Cerebellar cortex (tissue), 1 donor: ENCODE results near the gene RPIA.
"Not testable (repeated sequence)": the region's sequence is repeated elsewhere in the genome, so short reads cannot be mapped to it uniquely, and the experiment has no call there.

Experiments used
- DNase-seq: peaks from one replicate; pipeline ENCODE4 v3.0.0-alpha.2; 2015; ENCODE audit warnings: low spot score

Gene RPIA

DNA sequence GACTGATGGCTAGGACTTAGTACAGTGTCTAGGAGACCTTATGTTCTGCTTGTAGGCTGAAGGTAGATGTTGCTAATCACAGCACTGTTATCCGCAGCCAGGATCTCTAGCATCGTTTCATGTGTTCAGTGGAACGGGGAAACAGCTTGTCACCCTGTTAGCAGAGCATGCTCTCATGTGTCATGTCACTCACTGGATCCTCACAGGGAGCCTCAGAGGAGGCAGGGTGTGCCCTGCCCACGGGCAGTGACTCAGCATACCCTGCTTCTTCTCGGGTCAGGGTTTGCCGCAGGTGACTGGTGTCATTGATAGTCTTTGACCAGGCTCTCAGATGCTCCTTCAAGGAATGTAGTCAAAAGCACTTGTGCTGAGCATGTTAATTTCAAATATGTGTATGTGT is 44.4 kb downstream of the RPIA start:
- DNase-seq = no peak

DNA sequence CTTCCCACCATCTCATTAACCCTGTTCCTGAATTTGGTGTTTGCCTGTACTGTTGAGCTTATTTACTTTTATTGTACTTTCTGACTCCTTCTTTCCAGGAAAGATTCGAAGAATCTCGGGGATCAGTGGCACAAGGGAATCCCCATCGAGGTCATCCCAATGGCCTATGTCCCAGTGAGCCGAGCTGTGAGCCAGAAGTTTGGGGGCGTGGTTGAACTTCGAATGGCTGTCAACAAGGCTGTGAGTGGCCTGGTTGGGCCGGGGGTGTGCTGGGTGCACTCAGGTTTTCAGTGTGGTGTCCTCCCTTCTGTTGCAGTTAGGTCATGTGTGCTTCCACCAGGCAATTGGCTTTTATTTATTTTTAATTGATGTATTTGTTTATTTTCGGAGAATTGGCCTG is 45.0 kb downstream of the RPIA start:
- no peak for DNase-seq

DNA sequence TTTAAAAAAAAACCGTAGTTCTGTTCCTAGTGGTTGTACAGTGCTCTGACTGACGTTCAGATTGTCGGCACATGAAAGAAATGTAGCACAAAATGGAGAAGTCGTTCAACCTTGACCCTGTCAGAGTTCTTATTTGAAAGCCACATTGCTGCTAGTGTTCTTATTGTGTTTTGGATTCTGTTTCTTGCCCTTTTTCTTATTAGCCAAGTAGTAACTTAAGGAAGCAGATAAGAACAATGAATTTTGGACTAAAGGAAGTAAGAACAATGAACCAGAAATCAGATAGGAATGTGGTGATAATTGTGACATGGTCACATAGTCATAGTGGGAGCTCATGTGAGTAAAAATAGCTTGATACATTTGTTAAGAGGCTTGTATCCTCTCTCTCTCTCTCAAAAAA is 45.9 kb downstream of the RPIA start:
- DNase-seq = no peak

DNA sequence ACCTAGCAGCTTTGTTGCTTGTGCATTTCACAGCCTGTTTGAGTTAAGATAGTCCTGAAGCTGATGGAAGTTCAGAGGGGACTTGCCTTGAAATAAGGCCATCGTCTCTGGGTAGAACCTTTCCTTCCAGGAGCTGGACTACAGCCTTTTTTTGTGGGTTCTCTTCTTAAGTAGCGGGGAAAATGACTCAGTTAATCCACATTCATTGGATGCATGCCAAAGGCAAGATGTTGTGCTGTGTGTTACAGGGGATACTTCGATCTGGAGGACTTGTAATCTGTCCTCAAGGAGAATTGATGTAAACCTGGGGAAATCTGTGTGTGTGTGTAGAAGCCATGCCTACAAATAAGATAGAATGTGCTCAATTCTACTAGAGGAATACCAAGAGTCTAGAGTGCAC is 46.8 kb downstream of the RPIA start:
- no peak for DNase-seq

DNA sequence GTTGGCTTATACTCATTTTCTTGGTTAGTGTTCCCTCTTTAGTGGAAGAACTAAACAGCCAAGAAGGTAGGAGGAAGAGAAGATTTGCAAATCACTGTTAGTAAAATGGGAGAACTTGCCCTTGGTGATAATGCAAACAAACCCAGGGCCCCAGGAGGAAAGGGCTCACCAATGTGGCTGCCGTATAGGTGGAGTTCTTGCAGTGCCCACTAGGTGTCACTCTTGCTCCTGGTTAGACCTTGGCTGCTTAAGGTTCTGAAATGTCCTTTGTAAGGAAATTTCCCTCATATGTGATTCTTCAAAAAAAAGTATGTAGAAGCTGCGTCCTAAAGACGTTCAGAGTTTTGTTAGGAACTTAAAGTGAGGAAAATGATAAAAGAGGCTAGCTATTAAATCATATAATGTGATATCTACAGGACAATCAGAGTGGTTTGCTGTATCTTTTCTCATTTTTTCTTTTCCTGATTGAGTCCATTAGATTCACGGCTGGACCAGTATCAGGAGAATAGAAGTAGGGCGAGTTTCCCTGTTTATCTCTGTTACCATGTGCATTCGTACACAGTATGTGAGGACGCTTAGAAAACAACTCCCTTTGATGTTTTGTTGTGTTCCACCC is 48.6 kb downstream of the RPIA start:
- peak; percentile 62 for DNase-seq

DNA sequence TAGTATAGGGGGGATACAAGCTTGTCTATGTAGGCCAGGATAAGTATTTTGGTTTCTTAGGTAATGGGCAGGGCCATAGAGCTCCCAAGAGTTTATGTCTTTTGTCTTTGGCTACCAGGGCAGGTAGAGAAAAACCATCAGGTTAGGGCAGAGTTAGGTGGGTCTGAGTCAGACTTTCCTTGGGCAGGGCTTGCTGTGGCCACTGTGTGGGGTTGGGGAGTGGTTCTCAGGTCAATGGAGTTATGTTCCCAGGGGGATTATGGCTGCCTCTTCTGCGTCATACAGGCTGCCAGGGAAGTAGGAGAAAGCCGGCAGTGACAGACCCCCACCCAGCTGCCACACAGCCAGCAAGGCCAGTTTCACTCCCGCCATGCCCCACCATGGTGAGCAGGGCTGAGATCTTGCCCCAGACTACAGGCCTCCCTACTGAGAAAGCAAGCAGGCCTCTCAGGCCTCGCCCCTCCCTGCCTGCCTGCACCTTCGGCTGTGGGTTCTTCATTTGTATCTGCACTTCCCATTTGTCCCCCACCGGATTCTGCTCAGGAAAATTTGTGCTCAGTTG is 55.5 kb downstream of the RPIA start:
- DNase-seq = no peak

DNA sequence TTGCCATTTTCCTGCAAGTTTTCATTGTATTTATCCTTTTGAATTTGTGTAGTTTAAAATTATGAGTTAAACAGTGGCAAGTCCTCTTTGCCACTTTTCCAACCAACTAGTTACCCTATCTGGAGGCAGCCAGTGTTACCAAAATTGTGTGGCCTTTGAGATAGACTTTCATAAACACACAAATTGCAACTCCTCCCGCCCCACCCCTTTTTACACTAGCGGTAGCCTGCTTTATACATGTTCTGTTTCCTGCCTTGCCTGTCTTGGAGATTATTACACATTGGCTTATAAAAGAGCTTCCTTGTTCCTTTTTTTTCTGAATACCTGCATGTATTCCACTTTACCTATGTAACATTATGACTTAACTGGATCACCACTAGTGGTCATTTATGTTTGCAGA is 56.5 kb downstream of the RPIA start:
- no peak for DNase-seq

DNA sequence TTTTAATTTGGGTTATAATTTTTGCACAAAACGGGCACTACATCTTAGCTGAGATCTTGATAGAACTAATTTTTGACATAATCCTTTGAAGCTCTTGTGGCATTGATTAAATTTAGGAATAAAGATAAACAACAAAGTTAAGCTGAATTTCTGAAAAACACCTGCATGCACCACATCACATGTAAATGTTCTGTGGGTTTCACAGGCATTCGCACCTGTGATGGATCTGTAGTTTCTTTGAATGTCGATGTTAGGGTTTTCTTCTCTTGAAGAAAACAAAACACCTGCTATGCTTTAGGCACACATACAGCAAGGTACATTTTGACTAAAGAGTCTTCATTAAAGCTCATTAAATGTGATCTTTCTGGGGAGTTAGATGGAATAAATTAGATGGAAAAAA is 60.3 kb downstream of the RPIA start:
- no peak for DNase-seq

DNA sequence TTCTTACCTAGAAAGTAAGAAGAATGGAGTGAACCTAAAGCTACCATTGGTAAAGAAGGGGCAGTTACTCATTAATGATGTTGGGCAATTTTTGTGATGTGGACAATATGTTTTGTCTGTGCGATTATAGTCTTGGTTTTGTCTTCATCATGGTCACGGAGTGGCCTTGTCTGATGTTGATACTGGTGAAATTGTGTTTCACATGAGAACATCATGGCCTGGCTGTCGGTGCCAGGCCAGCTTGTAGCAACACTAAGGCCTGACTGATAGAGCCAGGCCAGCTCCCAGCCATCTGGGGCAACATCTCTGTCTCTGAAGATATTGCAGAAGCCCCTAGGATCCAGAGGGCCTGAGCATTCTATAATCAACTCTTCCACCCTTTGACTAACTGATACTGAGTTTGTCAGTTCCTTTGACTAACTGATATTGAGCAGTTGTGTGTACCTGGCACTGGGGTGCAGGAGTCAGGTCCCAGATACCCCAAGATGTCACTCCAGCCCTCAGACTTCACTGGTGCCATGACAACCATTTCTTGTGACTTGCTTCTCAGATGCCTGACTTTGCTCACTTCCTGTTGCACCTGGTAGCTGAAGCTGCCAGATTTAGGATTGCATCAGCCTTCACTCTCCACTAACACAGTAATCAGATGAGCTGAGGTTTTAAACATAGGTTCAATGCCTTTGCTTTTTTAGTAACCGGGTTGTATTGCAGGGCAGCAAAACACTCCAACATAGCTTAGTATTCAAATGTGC is 62.5 kb downstream of the RPIA start:
- DNase-seq = no peak

DNA sequence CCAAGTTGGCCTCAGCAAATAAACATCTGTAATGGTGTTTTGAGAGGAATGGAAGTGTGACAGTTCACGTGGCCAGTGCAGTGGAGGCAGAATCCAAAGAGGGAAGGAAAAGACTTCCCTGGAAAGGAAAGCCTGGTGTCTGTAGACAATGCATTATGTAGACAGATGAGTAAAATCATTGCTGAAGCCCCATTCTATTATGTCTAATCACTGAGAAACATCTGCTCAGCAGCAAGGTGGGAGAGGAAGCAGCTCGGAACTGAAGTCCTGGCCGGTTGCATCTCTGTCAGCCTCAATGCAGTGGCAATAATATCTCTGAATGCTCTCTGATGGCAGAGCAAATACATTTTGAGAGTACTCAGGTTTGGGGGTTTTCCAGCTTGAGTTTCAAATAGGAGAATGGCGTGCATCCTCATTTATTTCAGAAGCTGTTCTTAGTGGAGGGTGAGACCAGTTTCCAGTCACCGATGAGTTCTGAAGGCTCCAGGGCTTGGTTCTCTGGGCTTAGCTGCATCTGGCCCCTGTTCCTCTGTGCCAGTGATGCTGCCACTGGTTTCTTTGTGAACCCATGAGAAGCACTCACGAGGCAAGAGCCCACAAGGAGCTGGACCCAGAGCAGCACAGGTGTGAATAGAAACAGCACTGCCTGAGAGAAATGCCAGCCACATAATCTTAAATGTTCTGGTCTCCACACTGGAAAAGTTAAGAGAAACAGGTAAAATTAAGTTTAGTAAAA is 63.3 kb downstream of the RPIA start:
- no peak for DNase-seq

DNA sequence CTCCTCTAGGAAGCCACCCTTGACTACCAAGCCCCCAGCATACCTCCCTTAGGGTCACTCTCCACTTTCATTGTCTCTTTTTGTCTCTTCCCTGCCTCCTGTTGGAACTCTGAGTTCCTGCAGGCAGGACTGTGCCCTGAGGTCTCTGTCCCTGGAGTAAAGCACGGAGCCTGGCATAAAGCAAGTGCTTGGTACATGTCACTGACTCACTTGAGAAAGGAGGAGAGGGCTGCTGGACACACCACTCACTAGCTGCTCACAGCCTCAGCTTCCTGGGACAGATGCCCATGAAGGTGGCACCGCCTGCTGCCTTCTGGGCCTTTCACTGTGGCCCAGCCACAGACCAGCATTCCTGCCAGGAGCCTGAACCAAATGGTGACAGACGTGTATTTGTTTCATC is 64.4 kb downstream of the RPIA start:
- DNase-seq = no peak

DNA sequence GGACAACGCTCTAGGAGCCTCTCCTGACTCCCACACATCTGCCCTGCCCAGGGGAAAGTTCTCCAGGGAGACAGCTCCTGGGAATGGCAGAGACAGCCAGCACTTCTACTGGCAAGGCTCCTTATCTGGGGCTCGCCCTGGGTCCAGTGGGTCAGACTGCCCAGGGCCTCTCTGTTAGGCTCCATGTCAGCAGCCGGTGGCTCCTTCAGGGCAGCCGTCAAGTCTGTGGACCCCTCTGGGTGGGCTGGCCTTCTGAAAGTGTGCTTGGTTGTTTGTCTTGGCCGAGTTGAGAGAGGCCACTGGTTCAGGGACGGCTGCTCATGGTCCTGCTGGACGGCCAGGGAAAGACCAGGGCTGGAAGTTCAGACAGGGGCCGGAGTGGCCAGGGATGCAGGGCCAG is 65.6 kb downstream of the RPIA start:
- DNase-seq = no peak

DNA sequence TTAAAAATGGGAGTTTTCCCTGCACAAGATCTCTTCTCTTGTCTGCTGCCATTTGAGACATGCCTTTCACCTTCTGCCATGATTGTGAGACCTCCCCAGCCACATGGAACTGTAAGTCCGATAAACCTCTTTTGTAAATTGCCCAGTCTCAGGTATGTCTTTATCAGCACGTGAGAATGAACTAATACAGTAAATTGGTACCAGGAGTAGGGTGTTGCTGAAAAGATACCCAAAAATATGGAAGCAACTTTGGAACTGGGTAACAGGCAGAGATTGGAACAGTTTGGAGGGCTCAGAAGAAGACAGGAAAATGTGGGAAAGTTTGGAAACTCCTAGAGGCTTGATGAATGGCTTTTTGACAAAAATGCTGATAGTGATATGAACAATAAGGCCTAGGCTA is 67.2 kb downstream of the RPIA start:
- not testable (repeated sequence) for DNase-seq

DNA sequence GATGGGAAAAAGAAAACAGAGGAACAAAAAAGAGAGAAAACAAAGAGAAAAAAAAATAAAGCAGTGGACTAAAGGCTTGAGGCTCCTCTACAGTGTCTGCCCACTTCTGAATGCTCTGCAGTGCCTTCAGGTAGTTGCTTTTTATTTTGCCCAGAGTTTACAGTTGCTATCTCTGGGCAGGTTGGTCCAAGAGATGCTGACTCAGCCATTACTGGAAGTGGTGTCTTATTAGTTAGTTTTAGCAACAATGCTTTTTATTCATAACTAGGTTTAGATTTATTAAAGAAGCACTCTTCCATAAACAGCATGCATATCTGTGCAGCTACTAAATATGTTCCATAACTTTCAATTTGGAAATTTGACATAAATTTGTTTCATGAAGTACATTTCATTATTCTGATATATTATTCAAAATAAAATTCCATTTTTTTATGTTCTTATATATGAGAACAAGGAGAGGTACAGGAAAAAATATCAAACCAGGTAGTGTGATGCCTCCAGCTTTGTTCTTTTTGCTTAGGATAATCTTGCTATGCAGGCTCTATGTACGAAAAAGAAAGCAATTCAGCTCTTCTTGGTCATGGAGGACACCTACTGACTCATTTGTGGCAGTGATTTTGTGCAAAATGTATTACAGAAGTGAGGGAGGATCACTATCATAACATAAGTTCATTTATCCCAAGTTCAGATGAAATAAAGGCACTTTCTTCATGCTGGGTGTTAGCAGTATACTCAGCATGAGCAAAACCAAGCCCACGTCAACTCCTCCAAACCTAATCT is 69.5 kb downstream of the RPIA start:
- no peak for DNase-seq

DNA sequence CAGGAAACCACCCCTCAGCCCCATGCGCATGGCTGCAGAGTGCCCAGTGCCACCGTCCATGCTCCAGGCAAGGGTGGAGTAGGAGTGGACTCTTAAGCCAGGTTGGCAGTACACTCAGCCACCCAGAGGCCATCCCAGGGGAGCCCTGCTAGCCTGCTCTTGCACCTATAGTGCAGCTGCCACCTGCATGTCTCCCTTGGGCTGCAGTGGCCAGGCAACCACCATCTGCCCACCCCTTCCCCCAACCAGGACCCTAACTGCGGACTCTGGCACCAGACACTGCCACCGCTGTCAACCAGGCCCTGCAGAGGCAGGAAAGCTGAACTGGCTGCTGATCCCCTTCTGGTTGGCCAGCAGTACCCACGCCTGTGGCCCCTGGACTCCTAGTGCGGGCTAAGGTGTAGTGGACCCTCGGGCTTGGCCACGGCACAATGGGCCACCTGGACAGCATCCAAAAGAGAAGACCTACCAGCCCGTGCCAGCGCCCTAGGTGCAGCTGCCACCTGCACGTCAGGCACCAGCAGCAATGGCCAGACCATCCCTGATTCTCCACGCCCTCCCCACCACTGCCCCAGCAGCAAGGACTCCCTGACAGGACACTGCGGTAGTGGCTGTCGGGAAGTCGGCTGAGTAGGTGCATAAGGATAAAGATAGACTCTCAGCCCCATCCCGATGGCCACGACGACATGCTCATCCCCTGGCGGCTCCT is 72.8 kb downstream of the RPIA start:
- DNase-seq = no peak

DNA sequence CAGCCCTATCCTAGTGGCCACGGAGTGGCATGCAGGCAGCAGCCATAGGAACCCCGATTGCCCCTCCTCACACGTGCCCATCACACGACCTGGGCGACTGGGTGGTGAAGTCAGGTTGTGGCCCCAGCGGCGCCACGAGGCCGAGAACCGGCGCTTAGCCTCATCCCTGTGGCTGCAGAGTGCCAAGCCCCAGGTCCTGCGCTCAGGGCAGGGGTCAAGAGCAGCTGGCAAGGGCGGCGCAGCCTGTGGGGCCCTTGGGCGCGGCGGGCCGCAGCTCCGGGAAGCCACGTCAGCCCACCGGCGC is 73.3 kb downstream of the RPIA start:
- no peak for DNase-seq

DNA sequence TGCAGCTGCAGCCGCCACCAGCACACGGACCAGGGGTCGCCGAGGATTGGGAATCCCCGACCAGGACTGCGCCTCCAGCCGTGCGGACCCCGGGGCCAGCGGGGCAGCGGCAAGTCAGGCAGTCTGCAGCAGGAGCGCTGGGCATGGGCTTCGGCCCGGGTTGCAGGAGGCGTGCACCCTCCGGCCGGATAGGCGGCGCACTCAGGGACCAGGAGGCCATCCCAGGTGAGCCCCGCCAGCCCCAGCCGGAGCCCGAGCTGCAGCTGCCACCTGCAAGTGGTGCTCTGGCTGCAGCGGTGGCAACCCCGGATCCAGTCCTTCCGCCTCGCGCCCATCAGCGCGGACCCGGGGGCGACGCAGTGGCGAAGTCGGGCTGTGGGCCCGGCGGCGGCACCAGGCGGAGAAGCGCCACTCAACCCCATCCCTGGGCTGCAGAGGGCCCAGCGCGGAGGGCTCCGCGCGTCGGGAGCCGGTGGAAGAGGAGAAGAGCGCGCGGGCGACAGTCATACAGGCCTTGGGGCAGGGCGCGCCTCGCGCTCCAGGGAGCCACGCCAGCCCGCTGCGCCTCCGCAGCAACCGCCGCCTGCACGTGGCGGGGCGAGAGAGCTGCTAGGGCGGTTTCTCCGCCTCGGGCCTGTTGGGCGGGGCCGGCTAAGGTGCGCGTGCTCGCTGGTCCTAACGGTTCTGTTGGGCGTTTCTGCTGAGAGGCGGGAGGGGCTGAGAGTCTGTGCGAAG is 73.8 kb downstream of the RPIA start:
- DNase-seq = no peak

DNA sequence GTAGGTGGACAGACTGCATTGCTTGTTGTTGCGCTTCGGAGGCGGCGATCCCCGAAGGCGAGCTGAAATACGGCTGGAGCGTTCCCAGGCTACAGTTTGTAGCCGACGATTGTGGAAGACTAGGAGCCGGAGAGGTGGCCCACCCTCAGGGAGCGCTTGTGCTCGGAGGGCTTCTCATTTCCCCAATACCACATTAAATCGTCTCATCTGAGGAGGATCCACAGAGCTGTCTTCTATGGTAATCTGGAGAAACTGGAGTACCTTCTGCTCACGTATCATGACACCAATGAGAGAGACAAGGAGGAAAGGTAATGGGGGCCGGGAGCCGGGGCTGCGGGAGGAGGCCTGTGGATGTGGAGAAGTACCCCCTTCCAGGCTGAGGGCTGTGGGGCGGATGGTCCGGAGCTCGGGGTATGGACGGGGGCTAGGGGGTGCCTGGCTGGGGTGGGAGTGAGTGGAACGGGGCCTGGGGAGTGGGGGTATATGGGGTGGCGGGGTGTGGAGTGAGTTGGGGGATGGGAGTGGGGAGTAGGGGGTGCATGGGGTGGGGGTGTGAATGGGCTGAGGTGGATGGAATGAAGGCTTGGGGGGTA is 74.5 kb downstream of the RPIA start:
- DNase-seq = not testable (repeated sequence)

DNA sequence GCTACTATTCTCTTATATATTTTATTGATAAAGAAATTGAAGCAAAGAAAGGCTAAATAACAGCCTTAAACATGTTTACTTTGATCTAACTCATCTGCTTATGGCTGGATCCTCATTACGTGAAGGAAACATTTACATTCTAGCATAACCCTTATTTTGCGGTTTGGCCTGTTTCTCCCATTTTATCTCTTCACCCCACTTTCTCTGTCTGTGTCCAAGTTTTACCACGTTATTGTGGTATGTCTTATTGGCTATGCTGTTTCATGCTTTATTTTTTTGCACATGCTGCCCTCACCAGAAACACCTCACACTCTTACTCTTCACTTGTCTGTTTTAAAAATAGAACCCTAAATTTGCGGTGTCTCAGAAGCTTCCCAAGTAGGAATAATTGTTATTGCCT is 78.5 kb downstream of the RPIA start:
- no peak for DNase-seq

DNA sequence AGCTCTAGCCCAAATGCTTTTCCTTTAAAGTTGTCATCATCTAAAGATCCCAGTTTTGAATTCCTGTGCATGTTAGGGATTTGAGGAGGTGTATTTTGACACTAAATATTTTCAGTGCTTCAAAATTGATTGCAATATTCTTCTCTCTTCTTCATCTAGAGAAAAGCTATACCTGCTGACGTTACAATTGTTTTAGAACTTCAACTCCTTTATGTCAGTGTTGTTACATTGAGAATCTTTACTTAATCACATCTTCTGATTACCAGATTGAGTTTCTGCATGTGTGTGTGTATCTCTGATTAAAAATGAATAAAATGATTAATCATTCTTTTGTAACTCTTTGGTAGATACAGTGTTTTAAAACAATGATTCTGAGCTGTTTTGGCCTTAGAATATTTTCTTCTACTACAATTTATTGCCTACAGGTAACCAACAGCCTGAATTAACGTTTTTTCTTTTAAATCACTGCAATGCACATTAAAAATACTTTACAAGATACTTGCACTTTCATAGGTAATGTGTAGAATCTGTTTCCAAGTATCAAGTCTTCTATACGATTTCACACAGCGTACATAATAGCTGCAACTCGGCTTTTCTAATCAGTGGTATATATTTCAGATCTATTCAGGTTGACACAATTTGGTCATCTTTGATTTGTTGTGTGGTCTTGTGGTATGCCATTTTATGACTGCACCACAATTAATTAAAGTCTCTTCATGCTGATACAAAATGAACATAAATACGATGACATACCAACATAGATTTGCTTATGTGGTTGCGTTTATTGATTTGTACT is 82.0 kb downstream of the RPIA start:
- not testable (repeated sequence) for DNase-seq
